Activated B cell treated with CpG ODN at 0.5 μM for 24 hours (primary cell): ENCODE results near the gene C2CD4C. TPM values are rescaled to one million over a fixed set of nuclear protein-coding genes. Genes with fewer than 3 reads are reported as not detected.
"Not testable (repeated sequence)": the region's sequence is repeated elsewhere in the genome, so short reads cannot be mapped to it uniquely, and the experiment has no call there.

Experiments
- ATAC-seq: fragments of 200-7000 bp; cut with Tn5 transposase; one replicate; pipeline ENCODE4 v1.10.0; 2021; ENCODE audit warnings: low read depth, mild to moderate bottlenecking, moderate library complexity
- CTCF ChIA-PET: fragments of 350-600 bp; sonication (Branson Sonifier 250); formaldehyde crosslinking; loops from one replicate; lab custom pipeline; 2021; ENCODE audit warnings: antibody characterized with exemption; lab: Charles Lee
- POLR2A ChIA-PET: fragments of 350-600 bp; sonication (Branson Sonifier 250); formaldehyde crosslinking; loops from one replicate; lab custom pipeline; 2021; ENCODE audit warnings: antibody characterized with exemption; lab: Charles Lee
- DNase-seq: peaks from one replicate; pipeline ENCODE4 v3.0.0; 2022
- H3K27ac Mint-ChIP-seq: one replicate; pipeline ENCODE4 v1.8.0; 2020; ENCODE audit warnings: mixed read lengths
- H3K27me3 Mint-ChIP-seq: one replicate; pipeline ENCODE4 v1.8.0; 2021; ENCODE audit warnings: mixed read lengths
- H3K36me3 Mint-ChIP-seq: one replicate; pipeline ENCODE4 v1.8.0; 2021; ENCODE audit warnings: low read depth, mixed read lengths
- H3K4me1 Mint-ChIP-seq: one replicate; pipeline ENCODE4 v1.8.0; 2021; ENCODE audit warnings: mixed read lengths
- H3K4me3 Mint-ChIP-seq: one replicate; pipeline ENCODE4 v1.8.0; 2020; ENCODE audit warnings: mild to moderate bottlenecking, mixed read lengths
- H3K9me3 Mint-ChIP-seq: one replicate; pipeline ENCODE4 v1.8.0; 2020; ENCODE audit warnings: mixed read lengths
- CTCF ChIP-seq: fragments of 200-600 bp; IDR thresholded peaks from one replicate; pipeline ENCODE4 v1.8.0; 2022; ENCODE audit warnings: antibody characterized with exemption, mild to moderate bottlenecking
- intact Hi-C: fragments of 100-400 bp; cut with micrococcal nuclease; formaldehyde crosslinking; loops from one replicate; pipeline ENCODE4 v1.15.1; 2024
- total RNA-seq: library from RNA; stranded (reverse); gene quantifications from 2 replicates; pipeline ENCODE4 v1.2.3, GENCODE V29; 2022

Gene C2CD4C
- total RNA-seq, 1 donor from 2014 or later, result not detected

GRCh38 chr19:424546-424945 is 15.6 kb upstream of the C2CD4C start:
- ATAC-seq (no peak), DNase-seq (no peak)
- H3K27me3 Mint-ChIP-seq, result no peaks in the 10 kb centered on the region
- no peaks in the 10 kb centered on the region for H3K4me1 Mint-ChIP-seq
- intact Hi-C loops, result no loop called here
- no peak for TF ChIP-seq CTCF
- ChIA-PET POLR2A (no interaction called here), CTCF (no interaction called here)
- no peak overlapping the region for H3K27ac Mint-ChIP-seq
- H3K36me3 Mint-ChIP-seq, result no peaks in the 10 kb centered on the region
- H3K9me3 Mint-ChIP-seq, result no peaks in the 10 kb centered on the region
- H3K4me3 Mint-ChIP-seq, result no peak overlapping the region

DNA sequence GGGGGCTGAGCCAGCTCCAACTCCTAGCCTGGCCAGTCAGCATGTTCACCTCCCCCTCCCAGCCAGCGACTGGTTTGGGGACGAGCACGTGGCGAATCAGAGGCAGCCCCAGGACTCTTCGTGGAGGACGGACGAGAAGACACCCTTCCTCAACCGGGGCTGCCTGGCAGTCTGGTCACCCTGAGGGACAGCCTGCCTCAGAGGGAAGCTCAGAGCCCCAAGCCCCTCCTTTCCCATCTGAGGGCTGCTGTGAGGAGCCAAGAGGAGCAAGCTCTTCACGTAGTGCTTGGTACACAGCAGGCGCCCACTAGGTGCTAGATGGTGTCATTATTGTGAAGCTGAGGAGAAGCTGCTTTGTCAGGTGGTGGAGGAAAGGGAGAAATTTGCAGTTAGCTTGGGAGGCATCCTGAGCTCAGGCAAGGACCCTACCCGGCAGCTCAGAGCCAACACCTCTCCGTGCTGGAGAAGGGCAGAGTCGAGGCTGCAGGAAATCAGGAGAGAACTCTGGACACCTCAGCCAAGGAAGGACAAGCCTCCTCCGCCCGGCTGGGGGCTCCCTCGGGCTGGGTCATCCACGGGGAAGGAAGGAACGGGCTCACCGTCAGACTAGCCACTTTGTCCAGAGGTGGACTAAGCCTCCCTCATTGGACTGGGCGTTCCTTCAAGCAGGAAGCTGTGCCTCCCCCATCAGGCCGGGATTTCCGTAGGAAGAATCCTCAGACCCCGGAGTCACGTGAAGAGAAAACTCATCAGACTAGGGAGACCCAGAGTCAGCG is 14.9 kb upstream of the C2CD4C start:
- intact Hi-C loops, result no loop called here
- TF ChIP-seq CTCF, result no peak
- no peak for ATAC-seq
- Mint-ChIP-seq H3K36me3 (no peaks in the 10 kb centered on the region), H3K4me3 (no peak overlapping the region), H3K27me3 (no peaks in the 10 kb centered on the region), H3K27ac (no peak overlapping the region), H3K9me3 (no peaks in the 10 kb centered on the region), H3K4me1 (no peaks in the 10 kb centered on the region)
- CTCF ChIA-PET, result no interaction called here
- POLR2A ChIA-PET, result no interaction called here
- DNase-seq, result no peak

GRCh38 chr19:422917-423226 is 13.9 kb upstream of the C2CD4C start:
- ATAC-seq, H3K27ac Mint-ChIP-seq, H3K9me3 Mint-ChIP-seq, POLR2A ChIA-PET, H3K4me3 Mint-ChIP-seq, H3K27me3 Mint-ChIP-seq, H3K4me1 Mint-ChIP-seq, intact Hi-C loops, DNase-seq, H3K36me3 Mint-ChIP-seq, CTCF ChIA-PET: not testable (repeated sequence)

DNA sequence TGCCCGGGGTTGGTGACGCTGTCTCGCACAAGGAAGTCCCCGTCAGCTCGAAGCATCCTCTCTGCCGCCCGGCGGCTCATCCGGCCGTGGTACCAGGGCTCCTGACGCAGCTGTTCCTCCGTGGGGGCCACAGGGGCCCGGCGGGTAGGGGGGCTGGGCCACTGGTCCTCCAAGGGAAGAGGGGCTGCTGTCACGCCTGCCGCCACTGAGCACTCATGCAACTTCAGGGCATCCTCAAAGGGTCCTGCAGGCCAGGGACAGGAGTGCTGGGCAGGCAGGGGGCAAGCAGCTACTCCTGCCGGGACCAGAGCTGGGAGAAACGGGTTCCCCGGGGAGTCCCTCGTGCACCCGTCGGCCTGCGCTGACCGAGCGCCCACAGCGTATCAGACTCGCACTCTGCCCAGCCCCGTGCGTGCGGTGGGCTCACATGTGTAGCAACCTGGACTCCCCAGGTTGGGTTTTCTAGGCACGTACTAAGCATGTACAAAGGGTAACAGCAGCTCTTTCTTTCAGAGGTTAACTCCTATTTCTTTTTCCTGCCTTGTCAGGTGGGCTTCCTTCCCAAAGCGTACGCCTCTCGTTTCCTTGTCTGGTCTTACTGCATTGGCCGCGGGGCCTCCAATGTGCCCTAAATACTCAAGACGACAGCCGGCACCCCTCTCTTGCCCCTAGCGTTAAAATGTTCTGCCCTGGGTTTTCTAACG is 13.4 kb upstream of the C2CD4C start:
- no peaks in the 10 kb centered on the region for H3K4me1 Mint-ChIP-seq
- ChIA-PET CTCF (no interaction called here), POLR2A (interaction anchor here (0.6 kb wide), 1 partner anchor 148 kb away, joined by 5 read pairs; no protein-coding TSS in a partner anchor)
- ATAC-seq (no peak), DNase-seq (no peak)
- H3K9me3 Mint-ChIP-seq, result no peaks in the 10 kb centered on the region
- intact Hi-C loops, result no loop called here
- H3K27ac Mint-ChIP-seq, result no peak overlapping the region
- H3K36me3 Mint-ChIP-seq, result no peaks in the 10 kb centered on the region
- no peaks in the 10 kb centered on the region for H3K27me3 Mint-ChIP-seq
- no peak overlapping the region for H3K4me3 Mint-ChIP-seq
- TF ChIP-seq CTCF, result no peak

DNA sequence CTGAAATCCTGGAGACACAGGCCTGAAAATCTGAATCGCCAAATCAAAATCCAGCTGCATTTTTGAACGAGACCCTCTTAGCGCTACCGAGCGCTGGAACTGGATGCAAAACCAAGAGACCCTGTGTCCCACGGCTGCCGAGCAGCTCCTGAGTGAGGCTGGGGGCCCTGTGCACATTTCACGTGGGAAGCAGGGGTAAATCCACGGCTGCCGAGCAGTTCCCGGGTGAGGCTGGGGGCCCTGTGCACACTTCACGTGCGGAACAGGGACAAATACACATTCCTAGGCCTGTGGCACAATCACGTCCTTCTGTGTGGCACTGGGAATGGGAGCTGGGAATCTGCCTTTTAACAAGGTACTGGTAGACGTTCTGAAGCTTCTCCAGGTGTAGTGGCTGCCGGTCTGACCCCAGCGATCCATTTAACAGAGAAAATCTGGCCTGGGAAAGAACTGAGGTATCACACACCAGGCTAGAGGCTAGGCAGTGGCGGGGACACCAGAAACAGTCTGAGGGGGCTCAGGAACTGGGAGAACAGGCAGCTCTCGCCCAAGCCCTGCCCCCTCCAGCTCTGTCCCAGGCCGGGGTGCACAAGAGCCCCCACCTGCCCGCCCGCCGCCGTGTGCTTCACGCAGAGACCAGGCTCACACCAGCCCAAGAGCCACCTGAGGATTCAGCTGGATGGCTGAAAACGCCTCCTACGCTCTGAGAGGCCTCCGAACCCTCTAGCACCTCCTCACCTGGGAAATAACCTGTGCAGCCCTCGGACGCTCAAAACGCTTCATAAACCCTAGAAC is 11.0 kb upstream of the C2CD4C start:
- Mint-ChIP-seq H3K4me3 (no peak overlapping the region), H3K27ac (no peak overlapping the region), H3K27me3 (no peaks in the 10 kb centered on the region), H3K4me1 (no peaks in the 10 kb centered on the region), H3K9me3 (no peaks in the 10 kb centered on the region), H3K36me3 (no peaks in the 10 kb centered on the region)
- POLR2A ChIA-PET, result no interaction called here
- intact Hi-C loops, result no loop called here
- DNase-seq (no peak), ATAC-seq (no peak)
- TF ChIP-seq CTCF, result no peak
- CTCF ChIA-PET, result no interaction called here
